Fibroblast of lung (primary cell): ENCODE data around the gene HEXIM1. TPM values are rescaled to one million over a fixed set of nuclear protein-coding genes. Genes with fewer than 3 reads are reported as not detected.
A peak's percentile ranks its signal among the peaks of the same experiment; 100 is the strongest.

Experiments
- DNase-seq, 2 donors: peaks; one replicate each; pipeline versions ENCODE4 v3.0.0 to v3.0.0-alpha.2; 2010; ENCODE audit warnings: low read depth in 2 of 2
- H2AFZ ChIP-seq: 2 replicates; pipeline ENCODE4 v1.5.1; 2012; ENCODE audit warnings: low read length, control low read depth, inconsistent platforms
- H3K27ac ChIP-seq: 2 replicates; pipeline ENCODE4 v1.5.1; 2011; ENCODE audit warnings: low read length, control low read depth; ENCODE audit not compliant: insufficient read depth
- H3K27me3 ChIP-seq: 2 replicates; pipeline ENCODE4 v1.5.1; 2011; ENCODE audit warnings: mild to moderate bottlenecking, low read length; ENCODE audit not compliant: control insufficient read depth, insufficient read depth
- H3K36me3 ChIP-seq: 2 replicates; pipeline ENCODE4 v1.5.1; 2011; ENCODE audit warnings: low read length; ENCODE audit not compliant: control insufficient read depth, insufficient read depth
- H3K4me1 ChIP-seq: 2 replicates; pipeline ENCODE4 v1.5.1; 2011; ENCODE audit warnings: low read length; ENCODE audit not compliant: control insufficient read depth, insufficient read depth; ENCODE audit errors: extremely low read depth
- H3K4me2 ChIP-seq: 2 replicates; pipeline ENCODE4 v1.5.1; 2011; ENCODE audit warnings: low read length, control low read depth; ENCODE audit not compliant: insufficient read depth; ENCODE audit errors: extremely low read depth
- H3K4me3 ChIP-seq, 4 experiments: fragments of 200-600 bp in 1 of 4; sonication (generic) in 1 of 4; replicated peaks in 1 of 4; 2 replicates each; pipeline ENCODE4 v1.5.1; 2011 to 2016; ENCODE audit warnings: low read length in 4 of 4, low read depth in 3 of 4, mild to moderate bottlenecking in 3 of 4, control low read depth in 2 of 4, inconsistent platforms in 1 of 4, mixed read lengths in 1 of 4; ENCODE audit not compliant: insufficient read depth in 1 of 4; ENCODE audit errors: control extremely low read depth in 1 of 4
- H3K79me2 ChIP-seq: 2 replicates; pipeline ENCODE4 v1.5.1; 2012; ENCODE audit warnings: mild to moderate bottlenecking, low read length, inconsistent platforms; ENCODE audit not compliant: control insufficient read depth, insufficient read depth
- H3K9ac ChIP-seq: 2 replicates; pipeline ENCODE4 v1.5.1; 2011; ENCODE audit warnings: mild to moderate bottlenecking, low read length, control low read depth; ENCODE audit not compliant: insufficient read depth
- H3K9me3 ChIP-seq: 2 replicates; pipeline ENCODE4 v1.5.1; 2012; ENCODE audit warnings: low read depth, low read length; ENCODE audit not compliant: control insufficient read depth, insufficient read depth
- H4K20me1 ChIP-seq: 2 replicates; pipeline ENCODE4 v1.5.1; 2011; ENCODE audit warnings: low read length; ENCODE audit not compliant: control insufficient read depth, insufficient read depth; ENCODE audit errors: extremely low read depth
- CTCF ChIP-seq, 2 donors: IDR thresholded peaks in 1 of 2; conservative IDR thresholded peaks in 1 of 2; 1 replicate in 1 of 2; 2 replicates in 1 of 2; pipeline ENCODE4 v1.5.1; 2011 to 2012; ENCODE audit warnings: low read length in 2 of 2, control low read depth in 1 of 2, inconsistent platforms in 1 of 2, low read depth in 1 of 2, mild to moderate bottlenecking in 1 of 2
- EZH2 ChIP-seq: IDR thresholded peaks from 2 replicates; pipeline ENCODE4 v1.5.1; 2012; ENCODE audit warnings: low read length, control low read depth, mild to moderate bottlenecking; ENCODE audit errors: missing control alignments
- polyA plus RNA-seq, 2 donors: library from polyadenylated mRNA; depleted of rRNA in 1 of 2; stranded (reverse) in 1 of 2; unstranded in 1 of 2; fragments of >200 nt; gene quantifications; 2 replicates each; pipeline ENCODE4 v1.2.1, GENCODE V29; 2011 to 2012; ENCODE audit warnings: missing spikeins in 1 of 2
- total RNA-seq: library from RNA; depleted of rRNA; stranded (reverse); fragments of >200 nt; gene quantifications from 2 replicates; pipeline ENCODE4 v1.2.1, GENCODE V29; 2014

Gene HEXIM1
- total and polyA plus RNA-seq, 2 donors (not counting 1 experiment from before 2014, with no cell fraction given): 9.9 to 11.7 TPM

DNA sequence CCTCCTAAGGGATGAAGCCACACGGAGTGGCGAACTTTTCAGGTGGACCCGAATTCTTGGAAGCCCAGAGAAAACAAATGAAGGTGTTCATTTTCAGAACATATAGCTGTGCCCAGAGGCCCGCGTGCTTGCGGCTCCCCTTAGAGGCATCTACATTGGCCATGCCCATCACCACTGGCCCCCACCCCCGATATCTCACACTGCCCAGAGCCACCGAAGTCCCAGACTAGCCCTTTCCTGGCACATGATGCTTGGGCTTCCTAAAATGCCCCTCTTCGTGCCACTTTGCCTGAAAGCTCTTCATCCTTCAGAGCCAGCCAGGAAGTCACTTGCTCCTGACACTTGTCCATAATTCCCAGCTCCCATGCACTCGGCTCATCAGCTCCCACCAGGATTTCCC lies 2.1 kb upstream of the HEXIM1 start:
- no peaks in the 10 kb centered on the region for H4K20me1 ChIP-seq
- H3K4me3 ChIP-seq: peak overlapping the region in 1 of 4 experiments; percentile 68
- H3K4me1 ChIP-seq: peaks cover 11% of the 10 kb centered on the region
- no peak overlapping the region for H3K4me2 ChIP-seq
- DNase-seq: no peak
- no peaks in the 10 kb centered on the region for H3K36me3 ChIP-seq
- H3K9ac ChIP-seq: no peak overlapping the region
- TF ChIP-seq CTCF (conservative IDR thresholded peaks at IDR 0.05 in 1 of 2, IDR thresholded peaks at IDR 0.05 in 1 of 2; ENCODE audit: low read depth in 1 of 2, low read length in 2 of 2) (no peak), EZH2 (no peak)
- H2AFZ ChIP-seq: no peak overlapping the region
- H3K9me3 ChIP-seq: no peaks in the 10 kb centered on the region
- H3K79me2 ChIP-seq: peaks cover 27% of the 10 kb centered on the region
- no peak overlapping the region for H3K27ac ChIP-seq
- H3K27me3 ChIP-seq: no peaks in the 10 kb centered on the region

- no peaks in the 10 kb centered on the region for H3K27me3 ChIP-seq
- no peak overlapping the region for H3K9ac ChIP-seq
- no peak for TF ChIP-seq CTCF (conservative IDR thresholded peaks at IDR 0.05 in 1 of 2, IDR thresholded peaks at IDR 0.05 in 1 of 2; ENCODE audit: low read depth in 1 of 2, low read length in 2 of 2)
- TF ChIP-seq EZH2: no peak
- no peak overlapping the region for H2AFZ ChIP-seq
- H3K4me1 ChIP-seq: peaks cover 11% of the 10 kb centered on the region
- no peaks in the 10 kb centered on the region for H3K9me3 ChIP-seq
- H3K4me3 ChIP-seq: peak overlapping the region in 2 of 4 experiments; percentile 68 to 77
- H3K79me2 ChIP-seq: peaks cover 30% of the 10 kb centered on the region
- no peaks in the 10 kb centered on the region for H3K36me3 ChIP-seq
- H4K20me1 ChIP-seq: no peaks in the 10 kb centered on the region
- DNase-seq: no peak
- peak overlapping the region; percentile 79 for H3K4me2 ChIP-seq
- no peak overlapping the region for H3K27ac ChIP-seq
Observed at GRCh38 chr17:45146592-45146889, 1.7 kb upstream of the HEXIM1 start.

DNA sequence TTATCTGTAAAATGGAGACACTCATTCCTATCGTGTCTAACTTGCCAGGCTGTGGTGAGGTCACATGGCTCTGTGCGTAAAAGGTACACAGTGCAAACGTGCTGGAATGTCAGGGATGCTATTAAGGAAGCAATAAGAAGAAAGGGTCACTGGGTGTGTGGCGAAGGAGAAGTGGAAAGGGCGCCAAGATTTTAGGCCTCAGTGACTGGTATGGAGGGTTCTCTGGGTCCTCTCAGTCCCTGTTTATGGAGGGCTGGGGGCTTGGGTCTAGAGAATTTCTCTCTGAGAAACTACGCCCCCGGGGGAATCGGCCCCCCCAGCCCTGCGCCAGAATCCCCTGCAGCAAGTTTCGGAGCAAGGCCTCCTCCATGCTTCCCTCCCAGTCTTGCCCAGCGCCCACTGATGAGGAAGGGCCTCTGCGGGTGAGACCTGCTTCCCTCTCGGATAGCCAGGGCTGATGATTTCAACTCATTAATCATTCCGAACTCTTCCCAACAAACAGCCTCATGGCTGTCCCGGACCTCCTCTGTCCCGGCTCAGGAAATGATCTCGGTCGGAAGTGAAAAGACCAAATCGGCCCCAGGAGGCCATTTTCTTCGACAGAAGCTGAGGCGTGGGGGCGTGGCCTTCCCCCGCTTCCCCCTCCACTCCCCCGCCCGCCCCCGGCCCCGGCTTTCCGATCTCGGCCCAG lies 1.2 kb upstream of the HEXIM1 start:
- no peaks in the 10 kb centered on the region for H3K27me3 ChIP-seq
- peak overlapping the region; percentile 53 to 77 (median 68) for H3K4me3 ChIP-seq
- no peak for TF ChIP-seq CTCF (conservative IDR thresholded peaks at IDR 0.05 in 1 of 2, IDR thresholded peaks at IDR 0.05 in 1 of 2; ENCODE audit: low read depth in 1 of 2, low read length in 2 of 2)
- no peak for TF ChIP-seq EZH2
- peak overlapping the region; percentile 99 for H3K27ac ChIP-seq
- peak overlapping the region; percentile 79 for H3K4me2 ChIP-seq
- DNase-seq: peak; percentile 65 to 95
- peaks cover 11% of the 10 kb centered on the region for H3K4me1 ChIP-seq
- H2AFZ ChIP-seq: peak overlapping the region; percentile 24
- no peaks in the 10 kb centered on the region for H3K9me3 ChIP-seq
- no peaks in the 10 kb centered on the region for H3K36me3 ChIP-seq
- peaks cover 34% of the 10 kb centered on the region for H3K79me2 ChIP-seq
- no peaks in the 10 kb centered on the region for H4K20me1 ChIP-seq
- H3K9ac ChIP-seq: peak overlapping the region; percentile 89
